OCI-LY3 (cell line): ENCODE results near the gene ABCD3.

Source experiments
- H2AFZ ChIP-seq: fragments of 200-600, 300-600 bp; shearing (Covaris generic); 2 replicates; pipeline ENCODE4 v1.6.0; 2014; ENCODE audit warnings: antibody characterized with exemption, low read depth, low read length
- H3K27ac ChIP-seq: fragments of 200-600, 300-600 bp; sonication (generic); 2 replicates; pipeline ENCODE4 v1.5.1; 2014; ENCODE audit warnings: mild to moderate bottlenecking, low read length, moderate library complexity, mixed read lengths
- H3K27me3 ChIP-seq: fragments of 200-600, 300-600 bp; sonication (generic); 2 replicates; pipeline ENCODE4 v1.6.1; 2014; ENCODE audit warnings: low read depth, low read length, mixed read lengths
- H3K36me3 ChIP-seq: fragments of 200-600, 300-600 bp; sonication (generic); replicated peaks from 2 replicates; pipeline ENCODE3; 2014; ENCODE audit warnings: low read depth, low read length, mixed read lengths
- H3K4me1 ChIP-seq: fragments of 300-600, 200-600 bp; sonication (generic); 2 replicates; pipeline ENCODE4 v1.6.1; 2014; ENCODE audit warnings: low read length, mixed read lengths
- H3K4me2 ChIP-seq: fragments of 200-600, 300-600 bp; sonication (generic); 2 replicates; pipeline ENCODE4 v1.6.1; 2014; ENCODE audit warnings: low read length, mixed read lengths
- H3K4me3 ChIP-seq: fragments of 300-600, 200-600 bp; sonication (generic); 2 replicates; pipeline ENCODE4 v1.5.1; 2014; ENCODE audit warnings: antibody characterized with exemption, mild to moderate bottlenecking, low read length, moderate library complexity
- H3K79me2 ChIP-seq: fragments of 300-600, 200-600 bp; shearing (Covaris generic); 2 replicates; pipeline ENCODE4 v1.6.1; 2014; ENCODE audit warnings: mild to moderate bottlenecking, low read length, mixed read lengths
- H3K9ac ChIP-seq: fragments of 300-600, 200-600 bp; shearing (Covaris generic); 2 replicates; pipeline ENCODE4 v1.6.0; 2014; ENCODE audit warnings: mild to moderate bottlenecking, low read length, moderate library complexity
- H3K9me3 ChIP-seq: fragments of 200-600, 300-600 bp; shearing (Covaris generic); 2 replicates; pipeline ENCODE4 v1.6.1; 2014; ENCODE audit warnings: low read length, mixed read lengths; ENCODE audit not compliant: insufficient read depth
- H4K20me1 ChIP-seq: fragments of 200-600, 300-600 bp; sonication (generic); 2 replicates; pipeline ENCODE4 v1.6.1; 2016; ENCODE audit warnings: low read length, mixed read lengths; ENCODE audit not compliant: insufficient read depth
- CTCF ChIP-seq: fragments of 200-600, 300-600 bp; sonication (generic); IDR thresholded peaks from 2 replicates; pipeline ENCODE4 v1.5.1; 2014; ENCODE audit warnings: antibody characterized with exemption, low read length, low read depth
- EZH2phosphoT487 ChIP-seq: fragments of 200-600 bp; shearing (Covaris generic); IDR thresholded peaks from 2 replicates; pipeline ENCODE4 v1.6.1; 2018; ENCODE audit warnings: antibody characterized with exemption, mixed run types, low read depth

Gene ABCD3

GRCh38 chr1:94549706-94550105 lies 131.5 kb downstream of the ABCD3 start:
- no peaks in the 10 kb centered on the region for H4K20me1 ChIP-seq
- no peak for TF ChIP-seq CTCF
- TF ChIP-seq EZH2phosphoT487: no peak

GRCh38 chr1:94550396-94550795 lies 132.2 kb downstream of the ABCD3 start:
- no peak for TF ChIP-seq EZH2phosphoT487
- TF ChIP-seq CTCF: no peak
- Histone ChIP-seq H3K27ac (no peak overlapping the region), H3K27me3 (peaks cover under 1% of the 10 kb centered on the region; the same call in 1 of the 2 replicates), H2AFZ (no peak overlapping the region), H4K20me1 (no peaks in the 10 kb centered on the region), H3K4me1 (no peaks in the 10 kb centered on the region), H3K4me3 (no peak overlapping the region), H3K4me2 (no peak overlapping the region), H3K36me3 (no peaks in the 10 kb centered on the region), H3K9me3 (no peaks in the 10 kb centered on the region), H3K9ac (no peak overlapping the region), H3K79me2 (no peaks in the 10 kb centered on the region)

More at GRCh38 chr1:94549706-94550105, 131.5 kb downstream of the ABCD3 start:
- H3K79me2 ChIP-seq: no peaks in the 10 kb centered on the region
- peaks cover 7% of the 10 kb centered on the region for H3K27me3 ChIP-seq
- no peaks in the 10 kb centered on the region for H3K36me3 ChIP-seq
- no peaks in the 10 kb centered on the region for H3K4me1 ChIP-seq
- no peak overlapping the region for H3K4me2 ChIP-seq
- no peaks in the 10 kb centered on the region for H3K9me3 ChIP-seq
- H3K9ac ChIP-seq: no peak overlapping the region
- H2AFZ ChIP-seq: no peak overlapping the region
- no peak overlapping the region for H3K4me3 ChIP-seq
- H3K27ac ChIP-seq: no peak overlapping the region

- Histone ChIP-seq H2AFZ (no peak overlapping the region), H3K9me3 (no peaks in the 10 kb centered on the region), H3K79me2 (no peaks in the 10 kb centered on the region), H3K4me2 (no peak overlapping the region), H3K27me3 (no peaks in the 10 kb centered on the region), H4K20me1 (no peaks in the 10 kb centered on the region), H3K27ac (no peak overlapping the region), H3K4me3 (no peak overlapping the region), H3K9ac (no peak overlapping the region), H3K36me3 (no peaks in the 10 kb centered on the region), H3K4me1 (no peaks in the 10 kb centered on the region)
- TF ChIP-seq CTCF (no peak), EZH2phosphoT487 (no peak)
Observed at GRCh38 chr1:94550800-94551241, 132.6 kb downstream of the ABCD3 start.

GRCh38 chr1:94551449-94551848 lies 133.3 kb downstream of the ABCD3 start:
- Histone ChIP-seq H3K4me3 (no peak overlapping the region), H3K9ac (no peak overlapping the region), H3K9me3 (no peaks in the 10 kb centered on the region), H3K36me3 (no peaks in the 10 kb centered on the region), H3K27ac (no peak overlapping the region), H3K4me2 (no peak overlapping the region), H3K27me3 (no peaks in the 10 kb centered on the region), H3K79me2 (no peaks in the 10 kb centered on the region), H3K4me1 (no peaks in the 10 kb centered on the region), H4K20me1 (no peaks in the 10 kb centered on the region), H2AFZ (no peak overlapping the region)
- TF ChIP-seq CTCF: no peak
- TF ChIP-seq EZH2phosphoT487: no peak
